ENCODE data around the gene PDE4B. TPM values are rescaled to one million over a fixed set of nuclear protein-coding genes. Genes with fewer than 3 reads are reported as not detected.

The PDE4B gene
- total and polyA plus RNA-seq, 2 of the 13 experiments (the other 11 are each of a cell fraction or from before 2014, with no cell fraction given): not detected

- H3K4me3 ChIP-seq (replicated peaks in 1 of 3; ENCODE audit: insufficient read depth in 1 of 3, low read depth in 2 of 3, low read length in 3 of 3): no peak overlapping the region
- no peaks in the 10 kb centered on the region for H3K9me3 ChIP-seq (ENCODE audit: low read length)
- FAIRE-seq: no peak
- 0% methylated on average over 2 of the region's 2 CpGs for WGBS (ENCODE audit: low lambda C conversion rate)
- no peaks in the 10 kb centered on the region for H4K20me1 ChIP-seq (ENCODE audit: insufficient read depth, low read length)
- intact Hi-C loops (cut with micrococcal nuclease; ENCODE audit: unreplicated experiment): no loop called here
- H3K9ac ChIP-seq (ENCODE audit: insufficient read depth, low read depth, low read length): no peak overlapping the region
- ATAC-seq: no peak
- in situ Hi-C loops (cut with HindIII; ENCODE audit: extremely low pct_ligation_motif_present, low pct_unique_long_range_greater_than_20kb): no loop called here
- H3K4me2 ChIP-seq (ENCODE audit: low read depth, low read length): no peak overlapping the region
- H3K79me2 ChIP-seq (ENCODE audit: insufficient read depth, low read length): no peaks in the 10 kb centered on the region
- no peak for DNase-seq (ENCODE audit: low spot score)
- no peaks in the 10 kb centered on the region for H3K36me3 ChIP-seq (replicated peaks in 1 of 2; ENCODE audit: control insufficient read depth in 1 of 2, insufficient read depth in 2 of 2, low read length in 2 of 2)
- H2AFZ ChIP-seq (ENCODE audit: low read length): no peak overlapping the region
- TF ChIP-seq ZBTB39 (CRISPR knock-in tag; IDR thresholded peaks at IDR 0.05) (no peak), SMARCE1 (IDR thresholded peaks at IDR 0.05; ENCODE audit: borderline replicate concordance) (no peak), ETS1 (CRISPR knock-in tag; IDR thresholded peaks at IDR 0.05) (no peak), ZBTB42 (CRISPR knock-in tag; IDR thresholded peaks at IDR 0.05) (no peak), CCAR2 (optimal IDR thresholded peaks at IDR 0.05; ENCODE audit: low read depth, low read length) (no peak), ZNF709 (CRISPR knock-in tag; IDR thresholded peaks at IDR 0.05) (no peak)
- TF ChIP-seq, protein P1, sequence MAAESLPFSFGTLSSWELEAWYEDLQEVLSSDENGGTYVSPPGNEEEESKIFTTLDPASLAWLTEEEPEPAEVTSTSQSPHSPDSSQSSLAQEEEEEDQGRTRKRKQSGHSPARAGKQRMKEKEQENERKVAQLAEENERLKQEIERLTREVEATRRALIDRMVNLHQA (CRISPR knock-in tag; IDR thresholded peaks at IDR 0.05): no peak
- H3K27ac ChIP-seq (ENCODE audit: extremely low read length, insufficient read depth, low read length): no peak overlapping the region
- no peaks in the 10 kb centered on the region for H3K4me1 ChIP-seq (ENCODE audit: insufficient read depth, low read length)
- ChIA-PET POLR2A (no interaction called here), CTCF (ENCODE audit: low intra/inter-chr PET ratio, low total read pairs) (no interaction called here)
- H3K27me3 ChIP-seq (ENCODE audit: control insufficient read depth in 1 of 2, insufficient read depth in 2 of 2, low read length in 2 of 2): no peaks in the 10 kb centered on the region
- no TSS peak for BruUV-seq (replicated peaks)
These were observed 20.1 kb upstream of the PDE4B start for GRCh38 chr1:65772607-65773006.

Data from HepG2 (cell line).